Adrenal gland (tissue), 19 donors: ENCODE data around the gene MAPK12. TPM values are rescaled to one million over a fixed set of nuclear protein-coding genes. Genes with fewer than 3 reads are reported as not detected.

Source experiments
- DNase-seq, 7 donors: peaks; one replicate each; pipeline ENCODE4 v3.0.0-alpha.2; 2019 to 2020
- H3K27ac ChIP-seq, 5 donors: fragments of 200-600 bp; sonication (generic) in 4 of 5; 1 replicate in 3 of 5; 2 replicates in 2 of 5; pipeline versions ENCODE4 v1.5.1 to v1.8.0; 2016 to 2020; ENCODE audit warnings: mild to moderate bottlenecking in 1 of 5
- H3K27me3 ChIP-seq: fragments of 200-600 bp; 2 replicates; pipeline ENCODE4 v1.8.0; 2021
- H3K36me3 ChIP-seq, 2 donors: fragments of 200-600 bp; replicated peaks in 1 of 2; 1 replicate in 1 of 2; 2 replicates in 1 of 2; pipeline versions ENCODE4 v1.5.1 to v1.8.0; 2018 to 2022
- H3K4me1 ChIP-seq, 2 donors: fragments of 200-600 bp; replicated peaks in 1 of 2; 1 replicate in 1 of 2; 2 replicates in 1 of 2; pipeline versions ENCODE4 v1.5.1 to v1.8.0; 2018 to 2021
- H3K4me3 ChIP-seq, 4 donors: fragments of 200-600 bp; sonication (generic) in 3 of 4; one replicate each; pipeline ENCODE4 v1.5.1; 2016 to 2018
- H3K9me3 ChIP-seq, 3 donors: fragments of 200-600 bp; sonication (generic) in 1 of 3; replicated peaks in 1 of 3; 1 replicate in 2 of 3; 2 replicates in 1 of 3; pipeline versions ENCODE4 v1.5.1 to v1.8.0; 2016 to 2021
- POLR2A ChIP-seq, 2 donors: fragments of 450-650 bp; IDR thresholded peaks; one replicate each; pipeline ENCODE4 v1.6.1; 2017; ENCODE audit warnings: antibody characterized with exemption in 2 of 2, mild to moderate bottlenecking in 2 of 2, moderate library complexity in 1 of 2
- WGBS, 4 donors: extraction: QIAGEN DNeasy Blood & Tissue Kit in 2 of 4; methylation state at CpG; one replicate each; pipeline versions ENCODE4 v1.1.5 to v1.1.7; 2013 to 2017; 5-methylcytosine and 5-hydroxymethylcytosine counted together
- intact Hi-C, 2 donors: fragments of 100-400 bp; cut with DNase I; formaldehyde crosslinking; loops; one replicate each; pipeline versions ENCODE4 v1.14.1 to v1.15.0; 2022 to 2023
- long read RNA-seq, 10 donors: library from polyadenylated mRNA in 3 of 10; unstranded in 2 of 10; stranded (forward) in 1 of 10; transcript quantifications; one replicate each; pipeline ENCODE4 v2.0.0 and lab custom pipeline, GENCODE V29; 2021 to 2026
- polyA plus RNA-seq, 3 donors: library from polyadenylated mRNA; stranded (reverse); fragments of 200-250 nt in 2 of 3; fragments of 350-450 nt in 1 of 3; fragmentation: Illumina TruSeq in 1 of 3; extraction: RNeasy Lipid Tissue Mini Kit (QIAGEN cat#74804) in 1 of 3; gene quantifications; one replicate each; pipeline ENCODE4 v1.2.3, GENCODE V29; 2013 to 2014
- total RNA-seq, 9 donors: library from RNA; depleted of rRNA in 4 of 9; stranded (reverse); fragments of >200 nt in 4 of 9; fragments of 120-200 nt in 1 of 9; fragmentation: NEBNext Ultra II Directional in 1 of 9; extraction: Animal tissue kit (Norgen Biotek cat#: 25700) in 1 of 9; gene quantifications; one replicate each; pipeline versions ENCODE4 v1.1.0 to v1.2.4, GENCODE V29; 2013 to 2023
- TF ChIP-seq, protein P1 (sequence below), 6 experiments: fragments of 450-650 bp in 4 of 6; fragments of 200-600 bp in 2 of 6; sonication (generic) in 1 of 6; IDR thresholded peaks; 1 replicate in 5 of 6; 2 replicates in 1 of 6; pipeline versions ENCODE4 v1.5.1 to v1.8.0; 2016 to 2021; ENCODE audit warnings: antibody characterized with exemption in 6 of 6, mild to moderate bottlenecking in 2 of 6, moderate library complexity in 1 of 6
- donor health status: healthy with polysubstance abuse.
- donor health status: Bipolar disorder and iron deficiency.
- donor health status: DM: yes; HTN: yes; CAD: no.
- donor health status: DM: no; HTN: no; CAD: no.
- donor health status: DM: no; HTN: no; CAD: no.
- donor health status: DM: yes; HTN: yes; CAD: no.

MAPK12 gene
- 1 to 10 TPM; 3.1 to 6.8 (median 5.2) TPM for total RNA-seq
- 10 to 100 TPM in 2 of 3 donors, 1 to 10 TPM in 1; 1.7 to 17.1 (median 13.9) TPM for polyA plus RNA-seq
- long read RNA-seq, donor 1 = 0 reads
- long read RNA-seq, donor 2 = 0 reads
- long read RNA-seq, donor 3 = 0 reads
- long read RNA-seq, donor 4 = 0 reads
- long read RNA-seq, donor 5, partial matches to known transcripts = 3 of 16 reads
- long read RNA-seq, donor 5, other reads (novel, unspliced or antisense) = 8 of 16 reads
- long read RNA-seq, donor 6, partial matches to known transcripts = 2 of 2 reads
- long read RNA-seq, donor 6, other reads (novel, unspliced or antisense) = 0 of 2 reads
- long read RNA-seq, donor 7 = 0 reads
- long read RNA-seq, donor 8, partial matches to known transcripts = 0 of 1 reads
- long read RNA-seq, donor 8, other reads (novel, unspliced or antisense) = 0 of 1 reads
- long read RNA-seq, donor 9 = 0 reads
- long read RNA-seq, donor 10 = 0 reads

DNA sequence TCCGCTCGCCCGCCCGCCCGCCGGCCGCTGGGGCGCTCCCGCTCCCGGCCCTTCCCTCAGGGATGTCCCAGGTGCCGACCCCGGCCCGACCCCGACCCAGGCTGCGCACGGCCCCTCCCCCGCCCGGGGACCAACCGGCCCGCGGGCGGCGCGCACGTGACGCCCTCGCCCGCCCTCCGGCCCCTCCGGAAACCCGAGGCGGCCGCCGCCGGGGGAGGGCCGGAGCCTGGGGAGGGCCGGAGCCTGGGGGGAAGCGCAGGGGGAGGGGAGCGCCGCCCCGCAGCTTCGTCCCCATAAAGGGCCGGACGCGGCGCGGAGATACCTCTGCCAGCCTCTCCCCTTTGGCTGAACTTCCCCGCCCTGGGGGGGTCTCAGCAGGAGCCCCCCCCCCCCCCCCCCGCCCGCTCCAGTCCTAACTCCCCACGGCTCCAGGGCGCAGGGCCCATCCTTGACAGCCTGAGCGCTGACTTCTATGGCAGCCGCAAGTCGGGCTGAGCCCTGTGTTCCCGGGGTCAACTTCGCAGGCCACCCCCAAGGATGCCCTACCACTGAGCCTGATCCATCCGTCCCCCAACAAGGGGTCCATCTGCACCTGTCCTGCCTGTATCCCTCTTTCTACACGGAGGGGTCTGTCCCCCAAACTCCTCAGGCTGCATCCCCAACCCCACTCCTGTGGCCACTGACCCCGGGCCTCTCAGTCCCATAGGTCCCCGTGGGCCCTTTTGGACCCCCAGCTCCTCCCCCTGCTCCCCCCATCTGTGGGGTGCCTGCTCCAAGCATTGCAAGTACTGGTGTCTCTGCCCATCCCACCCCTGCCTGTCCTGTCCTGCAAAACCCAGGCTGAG, at the start of gene MAPK12:
MAPK12 (minus strand) TSS at position 69 of the 845 bp plus-strand sequence. CDS start 174 bp downstream, outside the sequence.
- Histone ChIP-seq H3K27me3 (no peaks in the 10 kb centered on the region), H3K4me1 (no peaks in the 10 kb centered on the region), H3K9me3 (no peaks in the 10 kb centered on the region), H3K4me3 (peak within 1 kb of the TSS in 2 of 4 donors; percentile 16 to 57), H3K36me3 (no peaks in the 10 kb centered on the region), H3K27ac (peak within 1 kb of the TSS in 2 of 5 donors; percentile 26 to 66)
- TF ChIP-seq, protein P1, sequence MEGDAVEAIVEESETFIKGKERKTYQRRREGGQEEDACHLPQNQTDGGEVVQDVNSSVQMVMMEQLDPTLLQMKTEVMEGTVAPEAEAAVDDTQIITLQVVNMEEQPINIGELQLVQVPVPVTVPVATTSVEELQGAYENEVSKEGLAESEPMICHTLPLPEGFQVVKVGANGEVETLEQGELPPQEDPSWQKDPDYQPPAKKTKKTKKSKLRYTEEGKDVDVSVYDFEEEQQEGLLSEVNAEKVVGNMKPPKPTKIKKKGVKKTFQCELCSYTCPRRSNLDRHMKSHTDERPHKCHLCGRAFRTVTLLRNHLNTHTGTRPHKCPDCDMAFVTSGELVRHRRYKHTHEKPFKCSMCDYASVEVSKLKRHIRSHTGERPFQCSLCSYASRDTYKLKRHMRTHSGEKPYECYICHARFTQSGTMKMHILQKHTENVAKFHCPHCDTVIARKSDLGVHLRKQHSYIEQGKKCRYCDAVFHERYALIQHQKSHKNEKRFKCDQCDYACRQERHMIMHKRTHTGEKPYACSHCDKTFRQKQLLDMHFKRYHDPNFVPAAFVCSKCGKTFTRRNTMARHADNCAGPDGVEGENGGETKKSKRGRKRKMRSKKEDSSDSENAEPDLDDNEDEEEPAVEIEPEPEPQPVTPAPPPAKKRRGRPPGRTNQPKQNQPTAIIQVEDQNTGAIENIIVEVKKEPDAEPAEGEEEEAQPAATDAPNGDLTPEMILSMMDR (IDR thresholded peaks at IDR 0.05) = no peak
- DNase-seq = no peak
- intact Hi-C loops = no loop called here
- 4 to 14% (median 6%) methylated on average over 11 to 60 of the region's 61 CpGs for WGBS, 4 donors

DNA sequence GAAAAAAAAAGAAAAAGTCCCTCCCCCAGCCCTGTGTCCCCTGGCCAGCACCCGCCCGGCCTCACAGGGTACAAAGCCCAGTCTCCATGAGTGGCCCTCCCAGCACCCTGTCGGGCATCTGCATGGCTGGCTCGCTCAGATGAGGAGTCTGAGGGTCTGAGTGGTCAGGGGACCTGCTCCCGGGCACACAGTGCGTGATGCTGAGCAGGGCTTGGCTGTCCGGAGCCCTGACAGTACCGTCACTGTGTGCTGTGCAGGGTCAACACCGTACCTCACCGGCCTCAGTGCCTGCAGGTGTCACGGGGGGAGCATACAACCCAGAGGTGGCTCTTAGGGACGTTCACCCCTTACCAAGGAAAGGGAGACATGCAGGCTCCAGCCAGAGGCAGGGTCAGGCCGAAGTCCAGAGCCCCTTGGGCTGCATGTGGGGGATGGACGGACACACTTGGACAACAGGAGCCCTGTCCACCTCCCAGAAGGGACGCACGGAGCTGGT, 49.5 kb upstream of the MAPK12 start:
- no peak for DNase-seq
- intact Hi-C loops = no loop called here
- Histone ChIP-seq H3K4me3 (no peak overlapping the region), H3K27ac (no peak overlapping the region), H3K27me3 (no peaks in the 10 kb centered on the region), H3K9me3 (no peaks in the 10 kb centered on the region), H3K36me3 (no peaks in the 10 kb centered on the region), H3K4me1 (peaks cover 31 to 33% of the 10 kb centered on the region in 2 donors)
- TF ChIP-seq POLR2A (IDR thresholded peaks at IDR 0.05) = no peak
- TF ChIP-seq, protein P1 (IDR thresholded peaks at IDR 0.05) = no peak
- WGBS, 4 donors = 88 to 98% (median 95%) methylated on average over 10 to 16 of the region's 16 CpGs

DNA sequence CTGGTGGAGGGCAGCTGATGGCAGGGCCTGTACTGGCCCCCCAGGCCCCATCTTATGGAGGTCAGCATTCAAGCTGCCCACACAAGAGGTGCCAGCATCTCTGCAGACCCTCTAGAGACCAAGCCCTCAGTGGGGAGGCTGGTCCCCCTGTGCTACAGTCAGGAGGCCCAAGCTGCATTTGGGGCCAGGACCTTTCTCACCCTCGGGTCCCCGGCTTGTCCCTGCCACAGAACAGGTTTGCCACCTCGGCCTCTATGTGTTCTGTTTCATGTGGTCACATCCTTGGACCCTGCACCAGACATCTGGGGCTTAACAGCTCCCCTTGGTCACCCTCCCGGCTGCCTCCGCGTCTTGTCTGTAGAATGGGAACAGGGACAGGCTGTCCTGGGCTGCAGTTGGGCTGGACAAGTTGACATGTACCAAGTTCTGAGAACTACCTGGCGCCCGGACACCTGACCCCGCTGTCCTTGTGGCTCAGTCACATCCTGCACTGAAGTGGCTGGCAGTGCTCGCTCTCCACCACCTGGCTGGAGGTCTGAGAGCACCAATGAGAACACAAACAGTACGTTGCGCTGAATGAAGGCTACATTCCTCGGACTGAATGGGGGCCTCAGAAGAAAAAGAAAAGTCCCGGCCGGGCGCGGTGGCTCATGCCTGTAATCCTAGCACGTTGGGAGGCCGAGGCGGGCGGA, 48.7 kb upstream of the MAPK12 start:
- H3K36me3 ChIP-seq = no peaks in the 10 kb centered on the region
- DNase-seq = peak in 1 of 7 donors; percentile 24
- H3K9me3 ChIP-seq = no peaks in the 10 kb centered on the region
- WGBS, 4 donors = 92 to 95% (median 94%) methylated on average over 17 to 21 of the region's 21 CpGs
- peaks cover 40% of the 10 kb centered on the region in 2 donors for H3K4me1 ChIP-seq
- peak overlapping the region in 1 of 5 donors; percentile 97 for H3K27ac ChIP-seq
- no peaks in the 10 kb centered on the region for H3K27me3 ChIP-seq
- TF ChIP-seq, protein P1 (IDR thresholded peaks at IDR 0.05) = no peak
- no peak for TF ChIP-seq POLR2A (IDR thresholded peaks at IDR 0.05)
- no peak overlapping the region for H3K4me3 ChIP-seq
- intact Hi-C loops = no loop called here
